ENCODE data around the gene ABCB1. TPM values are rescaled to one million over a fixed set of nuclear protein-coding genes. Genes with fewer than 3 reads are reported as not detected.
A peak's percentile ranks its signal among the peaks of the same experiment; 100 is the strongest.

ABCB1 gene
- total RNA-seq, 1 donor from 2014 or later, result not detected

- Mint-ChIP-seq H3K27me3 (ENCODE audit: unreplicated experiment) (peaks cover 23% of the 10 kb centered on the region), H3K27ac (ENCODE audit: unreplicated experiment) (no peak overlapping the region), H3K4me3 (ENCODE audit: unreplicated experiment) (no peak overlapping the region)
Observed at GRCh38 chr7:87479951-87480350, 120.7 kb downstream of the ABCB1 start.

GRCh38 chr7:87476179-87476557 is 124.5 kb downstream of the ABCB1 start:
- H3K4me3 Mint-ChIP-seq (ENCODE audit: unreplicated experiment), result peak overlapping the region; percentile 42
- DNase-seq (ENCODE audit: extremely low spot score, unreplicated experiment), result no peak
- TF ChIP-seq CTCF (IDR thresholded peaks at IDR 0.05), result no peak
- no peak overlapping the region for H3K27ac Mint-ChIP-seq (ENCODE audit: unreplicated experiment)
- peaks cover 43% of the 10 kb centered on the region for H3K27me3 Mint-ChIP-seq (ENCODE audit: unreplicated experiment)
- H3K9me3 Mint-ChIP-seq (ENCODE audit: unreplicated experiment), result no peaks in the 10 kb centered on the region
- H3K36me3 Mint-ChIP-seq (ENCODE audit: unreplicated experiment), result no peaks in the 10 kb centered on the region
- H3K4me1 Mint-ChIP-seq (ENCODE audit: unreplicated experiment), result peaks cover 8% of the 10 kb centered on the region

More at GRCh38 chr7:87479951-87480350, 120.7 kb downstream of the ABCB1 start:
- Mint-ChIP-seq H3K36me3 (ENCODE audit: unreplicated experiment) (no peaks in the 10 kb centered on the region), H3K4me1 (ENCODE audit: unreplicated experiment) (peaks cover 3% of the 10 kb centered on the region), H3K9me3 (ENCODE audit: unreplicated experiment) (no peaks in the 10 kb centered on the region)
- no peak for TF ChIP-seq CTCF (IDR thresholded peaks at IDR 0.05)
- no peak for DNase-seq (ENCODE audit: extremely low spot score, unreplicated experiment)

- peak within 1 kb of the TSS; percentile 42 for H3K4me3 Mint-ChIP-seq (ENCODE audit: unreplicated experiment)
- H3K9me3 Mint-ChIP-seq (ENCODE audit: unreplicated experiment), result no peaks in the 10 kb centered on the region
- peaks cover 8% of the 10 kb centered on the region for H3K4me1 Mint-ChIP-seq (ENCODE audit: unreplicated experiment)
- H3K27ac Mint-ChIP-seq (ENCODE audit: unreplicated experiment), result no peak within 1 kb of the TSS
- DNase-seq (ENCODE audit: extremely low spot score, unreplicated experiment), result no peak
- TF ChIP-seq CTCF (IDR thresholded peaks at IDR 0.05), result no peak
- peaks cover 43% of the 10 kb centered on the region for H3K27me3 Mint-ChIP-seq (ENCODE audit: unreplicated experiment)
- H3K36me3 Mint-ChIP-seq (ENCODE audit: unreplicated experiment), result no peaks in the 10 kb centered on the region
Observed at GRCh38 chr7:87475359-87476178, 125.1 kb downstream of the ABCB1 start, which contains the start of gene ABCB4. TSS of gene ABCB4 (minus strand) at chr7:87475680. CDS start at chr7:87475465, 215 bp downstream.

GRCh38 chr7:87474533-87475358 is 125.9 kb downstream of the ABCB1 start:
- Mint-ChIP-seq H3K27ac (ENCODE audit: unreplicated experiment) (no peak overlapping the region), H3K36me3 (ENCODE audit: unreplicated experiment) (no peaks in the 10 kb centered on the region), H3K4me1 (ENCODE audit: unreplicated experiment) (peaks cover 8% of the 10 kb centered on the region), H3K9me3 (ENCODE audit: unreplicated experiment) (no peaks in the 10 kb centered on the region), H3K4me3 (ENCODE audit: unreplicated experiment) (peak overlapping the region; percentile 41), H3K27me3 (ENCODE audit: unreplicated experiment) (peaks cover 43% of the 10 kb centered on the region)
- DNase-seq (ENCODE audit: extremely low spot score, unreplicated experiment), result no peak
- no peak for TF ChIP-seq CTCF (IDR thresholded peaks at IDR 0.05)

- H3K27me3 Mint-ChIP-seq (ENCODE audit: unreplicated experiment), result peaks cover 43% of the 10 kb centered on the region
- no peak for TF ChIP-seq CTCF (IDR thresholded peaks at IDR 0.05)
- H3K4me3 Mint-ChIP-seq (ENCODE audit: unreplicated experiment), result no peak overlapping the region
- no peaks in the 10 kb centered on the region for H3K9me3 Mint-ChIP-seq (ENCODE audit: unreplicated experiment)
- H3K27ac Mint-ChIP-seq (ENCODE audit: unreplicated experiment), result no peak overlapping the region
- H3K4me1 Mint-ChIP-seq (ENCODE audit: unreplicated experiment), result peaks cover 8% of the 10 kb centered on the region
- no peaks in the 10 kb centered on the region for H3K36me3 Mint-ChIP-seq (ENCODE audit: unreplicated experiment)
- DNase-seq (ENCODE audit: extremely low spot score, unreplicated experiment), result no peak
Observed at GRCh38 chr7:87473986-87474385, 126.7 kb downstream of the ABCB1 start.

Data from osteocyte (in vitro differentiated cells).